HG03095 (cell line): ENCODE measurements around the gene SPOCK1.

Experiments used
- ATAC-seq: cut with Tn5 transposase; IDR thresholded peaks from one replicate; pipeline ENCODE4 v1.9.1; 2021; ENCODE audit warnings: moderate library complexity; ENCODE audit not compliant: unreplicated experiment

SPOCK1 gene

GRCh38 chr5:137040641-137041340, 458.3 kb downstream of the SPOCK1 start:
- no peak for ATAC-seq

- ATAC-seq, result no peak
Observed at GRCh38 chr5:137040024-137040423, 459.1 kb downstream of the SPOCK1 start.

GRCh38 chr5:137037848-137038247, 461.3 kb downstream of the SPOCK1 start:
- no peak for ATAC-seq

- no peak for ATAC-seq
Observed at GRCh38 chr5:137036640-137037039, 462.5 kb downstream of the SPOCK1 start.

GRCh38 chr5:137035480-137035878, 463.6 kb downstream of the SPOCK1 start:
- no peak for ATAC-seq

- ATAC-seq, result no peak
Observed at GRCh38 chr5:137034764-137035479, 464.2 kb downstream of the SPOCK1 start.

GRCh38 chr5:137034213-137034612, 464.9 kb downstream of the SPOCK1 start:
- no peak for ATAC-seq

GRCh38 chr5:137032929-137033328, 466.2 kb downstream of the SPOCK1 start:
- no peak for ATAC-seq

- ATAC-seq, result no peak
Observed at GRCh38 chr5:137027758-137028157, 471.4 kb downstream of the SPOCK1 start.

GRCh38 chr5:137026296-137026695, 472.8 kb downstream of the SPOCK1 start:
- ATAC-seq, result no peak

GRCh38 chr5:137024044-137024443, 475.1 kb downstream of the SPOCK1 start:
- ATAC-seq, result no peak

- ATAC-seq, result no peak
Observed at GRCh38 chr5:137023371-137023770, 475.8 kb downstream of the SPOCK1 start.

GRCh38 chr5:137022725-137023124, 476.4 kb downstream of the SPOCK1 start:
- ATAC-seq, result no peak

- no peak for ATAC-seq
Observed at GRCh38 chr5:137022043-137022442, 477.1 kb downstream of the SPOCK1 start.

- ATAC-seq, result no peak
Observed at GRCh38 chr5:137019229-137019628, 479.9 kb downstream of the SPOCK1 start.

- ATAC-seq, result no peak
Observed at GRCh38 chr5:137016783-137017324, 482.3 kb downstream of the SPOCK1 start.

- ATAC-seq, result no peak
Observed at GRCh38 chr5:137015540-137016116, 483.5 kb downstream of the SPOCK1 start.

GRCh38 chr5:137014731-137015130, 484.4 kb downstream of the SPOCK1 start:
- no peak for ATAC-seq

GRCh38 chr5:137010226-137010625, 488.9 kb downstream of the SPOCK1 start:
- ATAC-seq, result no peak

- ATAC-seq, result no peak
Observed at GRCh38 chr5:137004279-137004678, 494.8 kb downstream of the SPOCK1 start.

- no peak for ATAC-seq
Observed at GRCh38 chr5:137001026-137001569, 498.0 kb downstream of the SPOCK1 start.

- ATAC-seq, result no peak
Observed at GRCh38 chr5:136999787-137000186, 499.3 kb downstream of the SPOCK1 start.
